Measurements from ENCODE around the gene PRPH.

The PRPH gene

DNA sequence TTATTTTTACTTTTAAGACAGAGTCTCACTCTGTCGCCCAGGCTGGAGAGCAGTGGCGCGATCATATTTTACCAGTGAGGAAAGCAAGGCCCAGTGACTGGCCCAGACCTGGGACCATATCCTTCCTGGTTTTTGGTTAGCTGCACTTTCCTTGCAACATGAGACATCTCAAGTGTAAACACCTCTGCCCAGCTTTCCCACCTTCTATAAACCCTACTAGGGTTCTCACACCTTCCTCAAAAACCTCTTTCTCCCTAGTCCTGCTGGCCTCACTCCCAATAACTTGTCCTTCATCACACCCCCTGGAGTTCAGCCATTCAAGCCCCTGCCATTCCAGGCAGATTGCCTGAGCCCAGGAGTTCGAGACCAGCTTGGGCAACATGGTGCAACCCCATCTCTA is 10.3 kb upstream of the PRPH start:
- TF ChIP-seq ZFP30 (CRISPR knock-in tag; IDR thresholded peaks at IDR 0.05) (no peak), TCF4 (CRISPR knock-in tag; IDR thresholded peaks at IDR 0.05; ENCODE audit: borderline replicate concordance) (no peak)
- TF ChIP-seq, protein P1, sequence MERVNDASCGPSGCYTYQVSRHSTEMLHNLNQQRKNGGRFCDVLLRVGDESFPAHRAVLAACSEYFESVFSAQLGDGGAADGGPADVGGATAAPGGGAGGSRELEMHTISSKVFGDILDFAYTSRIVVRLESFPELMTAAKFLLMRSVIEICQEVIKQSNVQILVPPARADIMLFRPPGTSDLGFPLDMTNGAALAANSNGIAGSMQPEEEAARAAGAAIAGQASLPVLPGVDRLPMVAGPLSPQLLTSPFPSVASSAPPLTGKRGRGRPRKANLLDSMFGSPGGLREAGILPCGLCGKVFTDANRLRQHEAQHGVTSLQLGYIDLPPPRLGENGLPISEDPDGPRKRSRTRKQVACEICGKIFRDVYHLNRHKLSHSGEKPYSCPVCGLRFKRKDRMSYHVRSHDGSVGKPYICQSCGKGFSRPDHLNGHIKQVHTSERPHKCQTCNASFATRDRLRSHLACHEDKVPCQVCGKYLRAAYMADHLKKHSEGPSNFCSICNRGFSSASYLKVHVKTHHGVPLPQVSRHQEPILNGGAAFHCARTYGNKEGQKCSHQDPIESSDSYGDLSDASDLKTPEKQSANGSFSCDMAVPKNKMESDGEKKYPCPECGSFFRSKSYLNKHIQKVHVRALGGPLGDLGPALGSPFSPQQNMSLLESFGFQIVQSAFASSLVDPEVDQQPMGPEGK (CRISPR knock-in tag; IDR thresholded peaks at IDR 0.05; ENCODE audit: borderline replicate concordance), result no peak
- TF ChIP-seq, protein P2, sequence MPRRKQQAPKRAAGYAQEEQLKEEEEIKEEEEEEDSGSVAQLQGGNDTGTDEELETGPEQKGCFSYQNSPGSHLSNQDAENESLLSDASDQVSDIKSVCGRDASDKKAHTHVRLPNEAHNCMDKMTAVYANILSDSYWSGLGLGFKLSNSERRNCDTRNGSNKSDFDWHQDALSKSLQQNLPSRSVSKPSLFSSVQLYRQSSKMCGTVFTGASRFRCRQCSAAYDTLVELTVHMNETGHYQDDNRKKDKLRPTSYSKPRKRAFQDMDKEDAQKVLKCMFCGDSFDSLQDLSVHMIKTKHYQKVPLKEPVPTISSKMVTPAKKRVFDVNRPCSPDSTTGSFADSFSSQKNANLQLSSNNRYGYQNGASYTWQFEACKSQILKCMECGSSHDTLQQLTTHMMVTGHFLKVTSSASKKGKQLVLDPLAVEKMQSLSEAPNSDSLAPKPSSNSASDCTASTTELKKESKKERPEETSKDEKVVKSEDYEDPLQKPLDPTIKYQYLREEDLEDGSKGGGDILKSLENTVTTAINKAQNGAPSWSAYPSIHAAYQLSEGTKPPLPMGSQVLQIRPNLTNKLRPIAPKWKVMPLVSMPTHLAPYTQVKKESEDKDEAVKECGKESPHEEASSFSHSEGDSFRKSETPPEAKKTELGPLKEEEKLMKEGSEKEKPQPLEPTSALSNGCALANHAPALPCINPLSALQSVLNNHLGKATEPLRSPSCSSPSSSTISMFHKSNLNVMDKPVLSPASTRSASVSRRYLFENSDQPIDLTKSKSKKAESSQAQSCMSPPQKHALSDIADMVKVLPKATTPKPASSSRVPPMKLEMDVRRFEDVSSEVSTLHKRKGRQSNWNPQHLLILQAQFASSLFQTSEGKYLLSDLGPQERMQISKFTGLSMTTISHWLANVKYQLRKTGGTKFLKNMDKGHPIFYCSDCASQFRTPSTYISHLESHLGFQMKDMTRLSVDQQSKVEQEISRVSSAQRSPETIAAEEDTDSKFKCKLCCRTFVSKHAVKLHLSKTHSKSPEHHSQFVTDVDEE (CRISPR knock-in tag; IDR thresholded peaks at IDR 0.05), result no peak

DNA sequence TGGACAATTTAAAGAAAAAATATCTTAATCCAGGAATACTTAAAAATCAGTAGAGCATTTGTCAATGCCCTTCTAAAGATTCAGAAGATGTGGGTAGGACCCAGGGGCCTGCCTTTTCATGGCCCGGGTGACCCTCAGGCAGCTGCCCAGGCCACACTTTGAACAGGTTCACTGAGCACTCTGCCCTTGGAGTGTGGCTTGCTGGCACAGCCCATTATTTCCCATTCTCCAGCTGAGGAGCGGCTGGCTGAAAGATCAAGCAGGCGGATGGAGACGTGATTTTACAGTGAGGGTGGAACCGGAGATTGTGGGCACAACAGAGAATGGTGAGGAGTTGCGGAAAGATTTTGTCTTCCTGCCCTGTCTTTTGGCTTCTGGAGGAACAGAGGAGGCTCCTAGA is 7.1 kb upstream of the PRPH start:
- TF ChIP-seq GLIS3 (CRISPR knock-in tag; IDR thresholded peaks at IDR 0.05) (no peak), ZFP30 (CRISPR knock-in tag; IDR thresholded peaks at IDR 0.05) (no peak), BACH2 (CRISPR knock-in tag; IDR thresholded peaks at IDR 0.05; ENCODE audit: borderline replicate concordance) (no peak), ISL1 (CRISPR knock-in tag; IDR thresholded peaks at IDR 0.05) (no peak), ESRRG (CRISPR knock-in tag; IDR thresholded peaks at IDR 0.05) (no peak), RARB (CRISPR knock-in tag; IDR thresholded peaks at IDR 0.05) (no peak), PPARA (CRISPR knock-in tag; IDR thresholded peaks at IDR 0.05; ENCODE audit: borderline replicate concordance) (no peak), ZFP3 (CRISPR knock-in tag; IDR thresholded peaks at IDR 0.05) (no peak), ZNF8 (CRISPR knock-in tag; IDR thresholded peaks at IDR 0.05) (no peak), ZNF70 (CRISPR knock-in tag; IDR thresholded peaks at IDR 0.05) (no peak), OSR1 (CRISPR knock-in tag; IDR thresholded peaks at IDR 0.05) (no peak)
- TF ChIP-seq, protein P2 (CRISPR knock-in tag; IDR thresholded peaks at IDR 0.05), result no peak
- TF ChIP-seq, protein P3, sequence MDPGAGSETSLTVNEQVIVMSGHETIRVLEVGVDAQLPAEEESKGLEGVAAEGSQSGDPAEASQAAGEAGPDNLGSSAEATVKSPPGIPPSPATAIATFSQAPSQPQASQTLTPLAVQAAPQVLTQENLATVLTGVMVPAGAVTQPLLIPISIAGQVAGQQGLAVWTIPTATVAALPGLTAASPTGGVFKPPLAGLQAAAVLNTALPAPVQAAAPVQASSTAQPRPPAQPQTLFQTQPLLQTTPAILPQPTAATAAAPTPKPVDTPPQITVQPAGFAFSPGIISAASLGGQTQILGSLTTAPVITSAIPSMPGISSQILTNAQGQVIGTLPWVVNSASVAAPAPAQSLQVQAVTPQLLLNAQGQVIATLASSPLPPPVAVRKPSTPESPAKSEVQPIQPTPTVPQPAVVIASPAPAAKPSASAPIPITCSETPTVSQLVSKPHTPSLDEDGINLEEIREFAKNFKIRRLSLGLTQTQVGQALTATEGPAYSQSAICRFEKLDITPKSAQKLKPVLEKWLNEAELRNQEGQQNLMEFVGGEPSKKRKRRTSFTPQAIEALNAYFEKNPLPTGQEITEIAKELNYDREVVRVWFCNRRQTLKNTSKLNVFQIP (CRISPR knock-in tag; IDR thresholded peaks at IDR 0.05; ENCODE audit: borderline replicate concordance, low read depth), result no peak
- TF ChIP-seq, protein P1 (CRISPR knock-in tag; IDR thresholded peaks at IDR 0.05; ENCODE audit: borderline replicate concordance), result no peak
- TF ChIP-seq, protein P4, sequence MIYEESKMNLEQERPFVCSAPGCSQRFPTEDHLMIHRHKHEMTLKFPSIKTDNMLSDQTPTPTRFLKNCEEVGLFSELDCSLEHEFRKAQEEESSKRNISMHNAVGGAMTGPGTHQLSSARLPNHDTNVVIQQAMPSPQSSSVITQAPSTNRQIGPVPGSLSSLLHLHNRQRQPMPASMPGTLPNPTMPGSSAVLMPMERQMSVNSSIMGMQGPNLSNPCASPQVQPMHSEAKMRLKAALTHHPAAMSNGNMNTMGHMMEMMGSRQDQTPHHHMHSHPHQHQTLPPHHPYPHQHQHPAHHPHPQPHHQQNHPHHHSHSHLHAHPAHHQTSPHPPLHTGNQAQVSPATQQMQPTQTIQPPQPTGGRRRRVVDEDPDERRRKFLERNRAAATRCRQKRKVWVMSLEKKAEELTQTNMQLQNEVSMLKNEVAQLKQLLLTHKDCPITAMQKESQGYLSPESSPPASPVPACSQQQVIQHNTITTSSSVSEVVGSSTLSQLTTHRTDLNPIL (CRISPR knock-in tag; IDR thresholded peaks at IDR 0.05; ENCODE audit: low read depth), result no peak
- TF ChIP-seq, protein P5, sequence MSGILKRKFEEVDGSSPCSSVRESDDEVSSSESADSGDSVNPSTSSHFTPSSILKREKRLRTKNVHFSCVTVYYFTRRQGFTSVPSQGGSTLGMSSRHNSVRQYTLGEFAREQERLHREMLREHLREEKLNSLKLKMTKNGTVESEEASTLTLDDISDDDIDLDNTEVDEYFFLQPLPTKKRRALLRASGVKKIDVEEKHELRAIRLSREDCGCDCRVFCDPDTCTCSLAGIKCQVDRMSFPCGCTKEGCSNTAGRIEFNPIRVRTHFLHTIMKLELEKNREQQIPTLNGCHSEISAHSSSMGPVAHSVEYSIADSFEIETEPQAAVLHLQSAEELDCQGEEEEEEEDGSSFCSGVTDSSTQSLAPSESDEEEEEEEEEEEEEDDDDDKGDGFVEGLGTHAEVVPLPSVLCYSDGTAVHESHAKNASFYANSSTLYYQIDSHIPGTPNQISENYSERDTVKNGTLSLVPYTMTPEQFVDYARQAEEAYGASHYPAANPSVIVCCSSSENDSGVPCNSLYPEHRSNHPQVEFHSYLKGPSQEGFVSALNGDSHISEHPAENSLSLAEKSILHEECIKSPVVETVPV (CRISPR knock-in tag; IDR thresholded peaks at IDR 0.05), result no peak
- ATAC-seq, result no peak

More for the DNA sequence above, 10.3 kb upstream of the PRPH start:
- ATAC-seq, result no peak
